HG02870 (cell line): ENCODE measurements around the gene GK2.

Source experiments
- ATAC-seq: cut with Tn5 transposase; IDR thresholded peaks from one replicate; pipeline ENCODE4 v1.9.1; 2021; ENCODE audit warnings: mild to moderate bottlenecking, moderate library complexity; ENCODE audit not compliant: unreplicated experiment

Gene GK2

GRCh38 chr4:79408063-79408462 lies at the start of gene GK2:
GK2 (minus strand) TSS chr4:79408228; CDS start chr4:79408200, 28 bp downstream.
- ATAC-seq = no peak

GRCh38 chr4:79455216-79455615 lies 47.2 kb upstream of the GK2 start:
- no peak for ATAC-seq

GRCh38 chr4:79454656-79455055 lies 46.6 kb upstream of the GK2 start:
- ATAC-seq = no peak

- no peak for ATAC-seq
Observed at GRCh38 chr4:79450053-79450452, 42.0 kb upstream of the GK2 start.

- ATAC-seq = no peak
Observed at GRCh38 chr4:79446145-79446544, 38.1 kb upstream of the GK2 start.

- ATAC-seq = no peak
Observed at GRCh38 chr4:79445371-79445781, 37.3 kb upstream of the GK2 start.

- ATAC-seq = no peak
Observed at GRCh38 chr4:79442422-79442821, 34.4 kb upstream of the GK2 start.

GRCh38 chr4:79439489-79439888 lies 31.5 kb upstream of the GK2 start:
- ATAC-seq = no peak

- ATAC-seq = no peak
Observed at GRCh38 chr4:79431839-79432238, 23.8 kb upstream of the GK2 start.

GRCh38 chr4:79429113-79429903 lies 21.3 kb upstream of the GK2 start:
- ATAC-seq = no peak

GRCh38 chr4:79426989-79427388 lies 19.0 kb upstream of the GK2 start:
- no peak for ATAC-seq

GRCh38 chr4:79425586-79425985 lies 17.6 kb upstream of the GK2 start:
- no peak for ATAC-seq

GRCh38 chr4:79421483-79421882 lies 13.5 kb upstream of the GK2 start:
- no peak for ATAC-seq

GRCh38 chr4:79413886-79414285 lies 5.9 kb upstream of the GK2 start:
- no peak for ATAC-seq

GRCh38 chr4:79413032-79413885 lies 5.2 kb upstream of the GK2 start:
- no peak for ATAC-seq

GRCh38 chr4:79404666-79405065 lies 3.4 kb downstream of the GK2 start:
- ATAC-seq = no peak

- ATAC-seq = no peak
Observed at GRCh38 chr4:79403356-79403755, 4.7 kb downstream of the GK2 start.

GRCh38 chr4:79402332-79402851 lies 5.6 kb downstream of the GK2 start:
- no peak for ATAC-seq

- ATAC-seq = no peak
Observed at GRCh38 chr4:79399076-79399475, 9.0 kb downstream of the GK2 start.

GRCh38 chr4:79397951-79398350 lies 10.1 kb downstream of the GK2 start:
- ATAC-seq = no peak

GRCh38 chr4:79396794-79397193 lies 11.2 kb downstream of the GK2 start:
- no peak for ATAC-seq

GRCh38 chr4:79395841-79396240 lies 12.2 kb downstream of the GK2 start:
- ATAC-seq = no peak
